ENCODE measurements around the gene ADRM1. TPM values are rescaled to one million over a fixed set of nuclear protein-coding genes. Genes with fewer than 3 reads are reported as not detected.

Gene ADRM1
- total RNA-seq, 1 experiment from 2014 or later = 272 TPM

DNA sequence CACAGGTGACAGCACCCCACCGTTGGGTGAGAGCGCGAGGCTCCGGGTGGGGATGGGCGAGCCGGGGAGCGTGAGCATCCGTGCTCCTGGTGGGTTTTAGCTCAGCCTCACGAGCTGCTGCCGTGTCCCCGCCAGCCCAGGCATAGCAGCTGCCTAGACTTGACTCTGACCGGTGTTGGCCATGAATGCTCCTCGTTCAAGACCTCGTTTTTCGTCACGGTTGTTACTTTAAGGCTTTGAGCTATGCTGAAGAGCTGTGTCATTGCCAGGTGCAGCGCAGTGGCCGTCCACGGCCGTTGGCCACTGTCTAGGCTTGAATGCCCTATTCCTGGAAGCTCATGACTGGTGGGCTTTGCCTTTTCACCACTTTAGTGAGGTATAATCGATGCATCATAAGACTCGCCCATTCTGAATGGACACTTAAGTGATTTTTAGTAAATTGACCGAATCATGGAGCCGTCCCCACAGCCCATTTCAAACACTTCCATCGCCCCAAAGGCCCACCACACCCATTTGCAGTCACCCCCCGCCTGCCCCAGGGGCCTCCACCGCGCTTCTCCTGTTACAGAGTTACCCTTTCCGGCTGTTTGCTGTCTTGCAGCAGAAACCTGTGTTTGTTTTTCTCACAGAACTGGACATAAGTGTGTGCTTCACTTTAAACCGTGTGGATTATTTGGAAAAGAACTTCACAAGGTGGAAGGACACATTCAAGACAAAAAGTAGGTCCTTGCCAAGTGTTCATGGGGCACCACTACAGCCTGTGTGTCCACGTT is 21.4 kb upstream of the ADRM1 start:
- DNase-seq (ENCODE audit: low read depth) = no peak

DNA sequence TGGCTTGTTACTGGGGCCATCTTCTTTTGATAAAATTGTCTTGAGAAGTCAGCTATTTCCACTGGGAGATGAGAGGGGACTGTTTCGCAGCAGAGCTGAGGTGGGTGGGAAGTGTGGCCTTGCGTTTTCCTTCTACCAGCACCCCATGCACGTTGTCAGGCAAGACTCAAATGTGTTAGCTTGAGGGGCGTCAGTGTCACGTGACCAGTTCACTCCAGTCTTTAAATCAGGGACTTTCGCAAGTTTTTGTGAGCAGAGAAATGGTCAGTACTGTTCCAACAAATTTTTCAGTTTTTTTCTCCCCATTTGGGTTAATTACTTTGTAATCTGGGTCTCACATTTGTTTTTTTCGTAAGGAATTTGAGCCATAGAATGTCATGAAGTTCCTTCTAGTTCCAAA is 20.7 kb upstream of the ADRM1 start:
- no peak for DNase-seq (ENCODE audit: low read depth)

DNA sequence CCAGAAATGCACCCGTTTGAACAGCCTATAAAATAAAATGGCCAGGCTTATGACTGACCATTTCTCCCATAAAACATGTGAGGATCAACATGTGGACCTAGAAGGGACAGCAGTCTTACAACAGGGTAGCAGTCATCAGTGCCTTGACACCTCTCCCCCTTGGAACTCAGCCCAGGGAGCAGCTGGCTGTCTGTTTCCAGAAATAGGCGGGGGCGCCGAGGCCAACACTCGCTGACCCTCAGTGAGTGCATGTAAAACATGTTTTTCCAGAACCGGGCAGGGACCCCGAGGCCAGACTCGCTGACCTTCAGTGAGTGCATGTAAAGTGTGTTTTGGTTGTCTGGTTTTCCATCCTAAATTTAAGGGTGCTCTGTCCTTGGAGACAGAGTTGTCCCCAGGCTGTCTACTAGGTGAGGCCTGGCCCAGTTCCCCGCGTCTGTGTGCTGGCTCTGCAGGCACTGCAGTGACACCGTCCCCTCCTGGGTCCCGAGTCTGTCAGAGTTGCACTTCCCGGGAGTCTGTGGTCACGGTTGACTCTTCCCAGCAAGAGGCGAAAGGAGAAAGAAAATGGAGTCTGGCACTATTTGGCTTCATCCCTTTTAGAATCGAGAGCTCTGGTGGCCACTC is 19.8 kb upstream of the ADRM1 start:
- DNase-seq (ENCODE audit: low read depth) = no peak

DNA sequence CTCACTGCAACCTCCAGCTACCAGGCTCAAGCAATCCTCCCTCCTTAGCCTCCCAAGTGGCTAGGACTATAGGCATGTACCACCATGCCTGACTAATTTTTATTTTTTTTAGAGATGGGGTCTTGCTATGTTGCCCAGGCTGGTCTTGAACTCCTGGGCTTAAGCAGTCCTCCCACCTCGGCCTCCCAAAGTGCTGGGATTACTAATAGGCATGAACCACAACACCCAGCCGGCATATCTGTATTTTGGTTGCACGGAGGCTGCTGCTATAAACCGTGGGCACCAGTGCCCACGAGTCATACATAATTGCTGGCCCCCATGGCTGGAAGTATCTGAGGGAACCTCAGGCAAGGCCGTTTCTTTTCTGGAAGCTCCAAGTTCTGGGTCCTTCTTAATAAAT is 18.3 kb upstream of the ADRM1 start:
- DNase-seq (ENCODE audit: low read depth) = peak; percentile 59

DNA sequence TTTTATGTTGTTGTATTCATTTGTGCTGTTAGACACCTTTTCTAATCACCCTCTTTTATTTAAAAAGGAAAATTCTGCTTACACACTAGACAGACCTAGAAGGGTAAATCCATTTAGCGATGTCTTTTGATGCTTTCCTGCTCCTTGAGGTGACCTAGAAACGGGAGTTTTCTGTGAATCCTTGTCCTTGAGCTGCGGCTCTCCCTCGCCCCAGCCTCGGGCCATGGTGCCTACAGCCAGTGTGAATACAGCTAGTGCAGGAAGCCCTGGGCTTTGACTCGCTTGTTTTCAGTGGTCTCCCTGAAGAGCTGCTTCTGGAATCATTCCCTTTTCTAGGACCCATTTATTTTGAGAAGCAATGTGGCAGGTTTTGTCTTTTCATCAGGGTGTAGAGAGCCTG is 17.6 kb upstream of the ADRM1 start:
- DNase-seq (ENCODE audit: low read depth) = no peak

DNA sequence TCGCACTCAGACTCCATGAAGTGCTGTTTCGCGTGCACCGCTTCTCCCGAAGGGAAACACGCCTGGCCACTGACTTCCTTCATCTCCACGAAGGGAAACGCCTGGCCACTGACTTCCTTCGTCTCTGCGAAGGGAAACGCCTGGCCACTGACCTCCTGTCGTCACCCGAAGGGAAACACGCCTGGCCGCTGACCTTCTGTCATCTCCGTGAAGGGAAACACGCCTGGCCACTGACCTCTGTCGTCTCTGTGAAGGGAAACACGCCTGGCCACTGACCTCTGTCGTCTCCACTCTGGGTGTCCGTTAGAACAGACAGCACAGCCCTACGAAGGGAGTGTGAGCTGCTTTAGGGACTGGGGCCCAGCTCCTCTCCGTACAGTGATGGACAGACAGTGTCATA is 17.1 kb upstream of the ADRM1 start:
- DNase-seq (ENCODE audit: low read depth) = no peak

DNA sequence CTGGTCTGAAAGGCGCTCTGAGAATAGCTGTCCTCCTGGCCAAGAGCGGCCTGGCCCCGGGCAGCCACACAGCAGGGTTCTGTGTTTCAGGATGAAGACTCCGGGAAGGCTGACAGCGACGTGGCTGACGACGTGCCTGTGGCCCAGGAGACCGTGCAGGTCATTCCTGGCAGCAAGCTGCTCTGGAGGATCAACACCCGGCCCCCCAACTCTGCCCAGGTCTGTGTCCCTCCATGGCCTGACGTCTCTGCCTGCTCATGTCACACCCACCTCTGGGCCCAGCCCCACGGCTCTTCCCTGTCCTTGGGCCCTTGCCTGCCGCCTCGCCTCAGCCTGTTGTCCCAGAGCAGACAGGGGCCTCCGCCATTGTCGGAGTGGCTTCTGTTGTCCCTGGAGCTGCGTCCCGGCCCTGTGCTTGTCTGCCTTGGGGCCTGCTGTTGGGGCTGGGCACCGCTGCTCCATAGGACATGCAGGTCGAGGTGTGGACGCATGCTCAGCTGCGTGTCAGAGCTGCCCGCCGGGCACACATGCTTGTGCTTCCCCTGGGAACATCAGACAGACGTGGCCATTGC is 16.2 kb upstream of the ADRM1 start:
- DNase-seq (ENCODE audit: low read depth) = no peak

DNA sequence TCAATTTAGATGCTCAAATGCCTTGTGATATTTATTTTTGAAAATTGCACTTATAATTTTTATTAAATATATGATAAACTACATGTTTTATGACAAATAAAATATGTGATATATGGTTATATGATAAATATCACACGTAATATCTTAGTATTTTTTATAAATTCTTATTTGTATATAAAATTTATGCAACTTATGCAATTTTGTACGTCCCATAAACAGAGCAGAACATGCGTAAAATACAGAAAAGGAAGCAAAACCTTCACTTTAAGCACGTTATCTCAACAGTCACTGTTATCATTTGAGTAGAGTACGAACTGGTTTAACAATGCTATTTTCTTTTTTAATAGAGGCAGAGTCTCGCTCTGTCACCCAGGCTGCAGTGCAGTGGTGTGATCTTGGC is 15.7 kb upstream of the ADRM1 start:
- DNase-seq (ENCODE audit: low read depth) = no peak

DNA sequence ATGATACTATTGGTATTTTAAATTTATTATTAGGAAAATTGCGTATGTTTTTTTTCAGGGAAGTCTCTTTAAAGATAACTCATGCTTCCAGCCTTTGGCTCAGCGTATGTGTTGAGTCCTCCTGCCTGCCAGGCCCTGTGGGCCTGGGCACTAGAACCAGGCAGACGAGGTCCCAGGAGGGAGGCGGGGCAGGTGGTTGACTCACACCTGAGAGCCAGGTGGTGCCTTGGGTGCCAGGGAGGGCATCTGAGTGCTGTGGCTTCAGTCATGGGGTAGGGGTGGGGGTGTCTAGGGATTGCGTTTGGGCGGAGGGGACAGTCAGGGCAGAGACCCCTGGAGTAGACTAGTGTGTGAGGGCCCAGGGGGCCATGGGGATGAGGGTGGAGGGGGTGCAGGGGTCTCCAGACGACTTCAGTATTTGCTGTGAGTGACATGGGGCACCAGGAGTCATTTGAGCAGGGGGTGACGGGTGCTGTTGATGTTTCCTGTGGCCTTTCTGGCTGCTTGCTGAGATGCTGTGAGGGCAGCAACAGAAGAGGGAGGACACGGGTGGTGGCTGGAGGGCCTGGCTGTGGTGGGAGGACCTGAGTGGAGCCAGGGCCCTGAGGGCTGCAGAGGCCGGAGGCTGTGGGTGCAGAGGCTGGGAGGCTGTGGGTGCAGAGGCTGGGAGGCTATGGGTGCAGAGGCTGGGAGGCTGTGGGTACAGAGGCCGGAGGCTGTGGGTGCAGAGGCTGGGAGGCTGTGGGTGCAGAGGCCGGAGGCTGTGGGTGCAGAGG is 14.8 kb upstream of the ADRM1 start:
- DNase-seq (ENCODE audit: low read depth) = no peak

DNA sequence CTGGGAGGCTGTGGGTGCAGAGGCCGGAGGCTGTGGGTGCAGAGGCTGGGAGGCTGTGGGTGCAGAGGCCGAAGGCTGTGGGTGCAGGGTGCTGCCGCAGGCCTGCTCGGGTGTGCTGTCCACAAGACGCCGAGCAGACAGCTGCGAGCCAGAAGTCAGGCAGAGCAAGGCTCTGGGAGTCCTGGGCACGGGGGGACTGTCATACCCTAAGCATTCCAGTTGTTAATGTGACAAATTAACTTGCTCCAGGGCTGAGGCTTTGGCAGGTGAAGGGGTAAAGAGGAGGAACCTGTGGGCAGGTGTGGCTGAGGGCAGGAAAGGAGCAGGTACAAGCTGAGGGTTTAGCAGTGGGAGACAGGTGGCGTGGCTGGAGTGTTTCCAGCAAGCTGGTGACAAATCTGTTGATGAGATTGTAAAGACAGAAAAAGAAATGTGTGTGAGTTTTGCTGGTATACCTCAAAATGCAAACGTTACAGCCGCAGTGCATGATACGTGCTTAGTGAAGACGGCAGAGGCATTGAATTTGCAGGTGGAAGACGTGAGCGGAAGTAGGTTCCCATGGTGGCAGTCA is 14.2 kb upstream of the ADRM1 start:
- DNase-seq (ENCODE audit: low read depth) = no peak

DNA sequence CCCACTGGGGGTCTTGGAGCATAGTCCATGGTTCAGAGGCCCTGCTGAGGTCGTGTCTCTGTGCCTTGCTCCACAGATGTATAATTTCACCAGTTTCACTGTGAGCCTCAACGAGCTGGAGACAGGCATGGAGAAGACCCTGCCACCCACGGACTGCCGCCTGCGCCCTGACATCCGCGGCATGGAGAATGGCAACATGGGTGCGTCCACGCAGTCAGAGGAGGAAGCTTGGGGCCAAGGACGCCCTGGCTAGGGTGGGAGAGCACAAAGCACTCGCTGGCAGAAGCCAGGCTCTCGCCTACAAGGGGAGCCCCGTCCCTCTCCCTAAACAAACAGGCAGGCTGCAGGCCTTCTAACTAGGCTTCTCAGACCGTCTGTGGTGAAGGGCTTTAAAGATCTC is 13.7 kb upstream of the ADRM1 start:
- no peak for DNase-seq (ENCODE audit: low read depth)

DNA sequence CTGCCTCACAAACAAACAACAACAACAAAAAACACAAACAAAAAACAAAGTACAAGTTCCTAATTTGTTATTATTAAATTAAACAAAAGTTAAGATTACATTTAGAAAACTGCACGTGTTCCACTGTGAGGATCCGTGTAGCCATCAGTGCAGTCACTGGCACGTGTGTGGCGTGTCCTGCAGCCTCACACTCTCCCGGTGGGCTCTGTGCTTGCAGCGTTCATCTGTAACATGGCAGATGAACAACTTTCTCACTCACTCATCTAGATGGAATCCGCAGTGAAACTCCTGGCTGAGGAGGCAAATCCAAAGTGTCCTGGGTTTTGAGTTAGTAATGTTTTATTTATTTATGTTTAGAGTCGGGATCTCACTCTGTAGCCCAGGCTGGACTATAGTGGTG is 12.9 kb upstream of the ADRM1 start:
- DNase-seq (ENCODE audit: low read depth) = no peak

DNA sequence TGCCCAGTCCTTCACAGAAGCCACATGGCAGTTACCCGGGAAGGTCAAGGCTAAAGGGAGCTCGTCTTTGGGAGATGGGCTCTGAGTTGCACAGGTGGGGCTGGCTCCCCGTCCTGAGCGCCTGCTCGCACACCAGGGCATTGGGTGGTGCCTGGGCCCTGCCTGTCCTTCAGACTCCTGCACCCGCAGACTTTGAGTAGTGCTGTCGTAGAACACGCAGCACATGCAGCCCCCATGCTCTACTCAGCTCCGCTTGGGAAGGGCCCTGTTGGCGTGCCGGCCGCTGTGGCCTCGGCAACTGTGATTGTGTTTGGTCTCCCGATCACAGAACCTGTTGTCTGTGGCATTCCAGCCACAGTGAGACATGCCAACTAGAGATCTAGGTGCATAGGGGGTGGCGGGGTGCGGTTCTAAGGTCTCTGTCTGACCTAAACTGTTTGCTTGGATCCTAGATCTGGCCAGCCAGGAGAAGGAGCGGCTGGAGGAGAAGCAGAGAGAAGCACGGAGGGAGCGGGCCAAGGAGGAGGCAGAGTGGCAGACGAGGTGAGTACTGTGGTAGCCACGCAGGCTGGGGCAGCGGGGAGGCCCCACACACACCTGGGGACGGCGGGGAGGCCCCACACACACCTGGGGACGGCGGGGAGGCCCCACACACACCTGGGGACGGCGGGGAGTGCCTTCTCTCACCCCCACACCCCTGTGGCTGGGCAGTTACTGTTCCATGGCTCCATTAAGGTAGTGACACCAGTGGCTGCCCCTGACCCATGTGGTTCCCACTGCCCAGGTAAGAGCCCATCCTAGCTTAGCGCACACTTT is 11.3 kb upstream of the ADRM1 start:
- DNase-seq (ENCODE audit: low read depth) = no peak

DNA sequence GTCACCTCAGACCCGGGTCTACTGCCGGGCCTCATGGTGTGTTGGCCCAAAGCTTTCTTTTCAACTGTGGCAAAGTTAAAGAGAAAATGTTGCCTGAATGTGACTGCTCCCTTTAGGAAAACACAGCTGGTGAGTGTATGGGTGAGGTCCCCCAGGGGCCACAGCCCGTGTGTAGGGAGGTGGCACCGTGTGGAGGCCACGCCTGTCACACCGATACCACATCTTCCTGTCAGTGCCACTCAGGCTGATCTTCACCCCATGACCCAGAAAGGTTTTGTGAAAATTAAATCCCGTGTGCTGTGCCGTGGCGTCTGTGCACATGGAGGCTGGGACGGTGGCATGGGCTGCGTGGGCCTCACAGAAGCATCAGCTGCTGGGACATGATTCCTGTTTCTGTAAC is 10.7 kb upstream of the ADRM1 start:
- no peak for DNase-seq (ENCODE audit: low read depth)

DNA sequence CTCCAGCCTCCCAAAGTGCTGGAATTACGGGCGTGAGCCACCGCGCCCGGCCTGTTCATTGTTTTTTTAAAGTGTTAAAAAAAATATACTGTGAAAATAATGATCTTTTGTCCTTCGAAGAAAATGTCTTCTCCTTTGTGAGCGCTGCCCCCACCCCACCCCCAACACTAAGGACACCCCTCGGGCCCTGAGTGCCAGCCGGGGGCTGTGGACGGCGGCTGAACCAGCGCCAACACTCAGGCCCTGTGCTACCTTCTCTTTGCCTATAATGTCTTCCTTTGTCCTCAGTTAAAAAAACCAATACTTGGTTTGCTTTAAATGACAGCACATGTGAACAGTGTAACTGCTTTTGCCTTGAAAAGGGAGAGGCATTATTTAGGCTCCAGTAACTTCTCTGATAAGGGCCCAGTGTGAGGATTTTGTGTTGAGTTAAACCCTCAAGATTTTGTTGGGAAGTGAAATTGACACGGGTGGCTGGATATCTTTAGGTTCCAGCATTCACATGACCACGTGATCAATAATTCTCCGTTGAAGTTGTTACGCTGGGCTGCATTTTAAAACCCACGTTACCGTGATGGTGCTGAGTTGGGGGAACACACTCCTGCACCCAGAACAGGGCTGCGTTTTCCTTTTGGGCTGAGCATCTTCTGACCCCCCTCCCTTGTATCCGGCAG is 9.5 kb upstream of the ADRM1 start:
- no peak for DNase-seq (ENCODE audit: low read depth)

DNA sequence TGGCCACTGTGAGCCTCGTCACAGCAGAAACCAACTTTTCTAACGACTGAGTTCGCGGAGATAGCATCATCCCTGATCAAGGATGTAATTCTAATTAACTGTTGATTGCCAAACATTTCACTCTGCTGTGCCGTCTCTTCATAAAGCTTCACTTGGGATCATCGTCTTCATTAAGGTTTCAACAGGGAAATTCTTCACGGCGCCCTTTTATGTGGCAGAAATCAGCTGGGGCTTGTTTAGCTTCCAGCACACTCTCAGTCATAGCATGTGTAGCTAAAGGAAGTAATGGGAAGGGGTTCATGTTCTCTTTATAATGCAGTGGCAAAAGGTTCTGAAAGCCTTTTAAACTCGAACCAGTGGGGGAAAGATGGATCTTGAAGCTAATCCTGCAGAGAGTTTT is 8.9 kb upstream of the ADRM1 start:
- DNase-seq (ENCODE audit: low read depth) = no peak

DNA sequence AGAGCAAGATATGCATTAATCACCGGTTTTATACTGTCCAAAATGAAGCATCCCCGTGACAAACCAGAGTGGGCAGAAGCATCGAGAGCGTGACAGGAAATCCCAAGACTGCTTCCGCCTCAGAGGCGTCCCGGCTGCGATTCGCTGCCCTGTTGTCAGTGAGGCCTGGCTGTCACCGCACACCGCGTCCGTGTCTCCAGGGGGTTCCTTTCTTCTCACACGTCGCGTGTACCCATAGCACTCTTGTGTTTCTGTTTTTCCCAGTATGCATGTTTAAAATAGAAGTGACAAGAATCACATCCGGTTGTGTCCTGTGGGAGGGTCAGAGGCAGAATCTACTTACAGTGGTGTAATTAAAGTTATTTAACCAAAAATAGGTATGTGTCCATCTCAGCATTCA is 8.3 kb upstream of the ADRM1 start:
- no peak for DNase-seq (ENCODE audit: low read depth)

DNA sequence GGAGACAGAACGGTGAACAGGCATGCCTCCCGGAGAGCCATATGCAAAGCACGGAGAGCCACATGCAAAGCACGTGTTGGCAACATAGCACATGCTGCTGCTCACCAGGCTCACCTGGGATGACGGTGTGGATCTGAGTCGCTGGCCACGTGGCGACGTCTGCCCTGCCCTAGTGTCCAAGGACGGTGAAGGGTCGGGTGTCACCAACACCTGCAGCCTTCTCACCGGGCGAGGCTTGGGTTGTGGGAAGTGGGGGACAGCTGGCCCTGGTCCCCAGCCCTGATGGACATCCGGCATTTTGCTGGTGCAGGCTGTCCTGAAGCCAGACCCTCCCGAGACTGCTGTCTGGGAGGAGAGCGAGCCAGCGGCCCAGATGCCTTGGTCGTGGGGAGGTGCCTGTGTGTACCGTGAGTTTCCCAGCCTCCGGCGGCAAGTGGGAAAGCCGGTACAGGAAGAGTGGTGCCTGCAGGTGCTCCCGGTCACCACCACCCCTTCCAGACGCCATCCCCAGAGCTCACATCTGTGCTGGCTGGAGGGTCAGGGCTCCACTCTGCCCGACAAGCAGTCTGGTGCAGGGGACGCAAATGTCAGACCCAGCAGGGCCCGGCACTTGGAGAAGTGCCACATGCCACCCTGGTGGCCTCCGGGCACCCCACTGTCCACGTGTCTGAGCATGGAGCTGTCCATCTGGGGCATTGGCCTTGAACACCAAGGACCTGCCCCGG is 5.9 kb upstream of the ADRM1 start:
- no peak for DNase-seq (ENCODE audit: low read depth)

DNA sequence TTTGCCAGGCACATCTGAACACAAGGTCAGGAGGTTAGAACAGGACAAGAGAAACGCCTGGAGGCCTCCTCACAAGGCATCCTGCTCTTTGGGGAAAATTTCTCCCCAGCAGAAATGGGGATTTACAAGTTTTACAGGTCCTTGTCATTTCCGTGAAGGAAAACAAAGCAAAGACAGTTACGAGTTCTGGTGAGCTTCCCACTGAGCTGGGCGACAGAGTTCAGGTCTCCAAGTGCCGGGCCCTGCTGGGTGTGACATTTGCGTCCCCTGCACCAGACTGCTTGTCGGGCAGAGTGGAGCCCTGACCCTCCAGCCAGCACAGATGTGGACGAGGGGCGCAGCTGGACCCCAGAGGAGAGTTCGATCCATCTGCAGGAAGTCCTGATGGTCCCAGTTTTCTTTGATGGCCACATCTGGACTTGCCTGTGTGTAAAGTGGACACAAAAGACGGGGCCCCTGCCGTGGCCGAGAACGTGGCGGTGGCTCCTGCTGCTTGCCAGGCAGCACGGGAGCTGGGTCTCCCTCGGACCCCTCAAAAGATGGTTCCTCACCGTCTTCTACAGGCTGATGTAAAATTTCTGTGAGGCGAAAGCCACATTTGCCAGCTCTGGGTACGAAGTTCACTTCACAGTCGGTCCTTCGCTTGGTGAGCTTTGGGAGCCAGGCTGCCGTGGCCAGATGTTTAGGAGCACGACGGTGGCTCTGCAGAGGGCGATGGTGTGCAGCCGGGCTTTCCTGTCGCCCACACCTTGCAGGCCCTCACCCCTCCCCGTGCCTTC is 5.2 kb upstream of the ADRM1 start:
- no peak for DNase-seq (ENCODE audit: low read depth)
